Erythroblast (primary cell): ENCODE measurements around the gene PRR5.

Source experiments
- GATA1 ChIP-seq: IDR thresholded peaks from 2 replicates; pipeline ENCODE4 v1.6.1; 2011; ENCODE audit warnings: low read depth, mild to moderate bottlenecking, control low read depth, low read length, moderate library complexity
- POLR2A ChIP-seq: IDR thresholded peaks from 2 replicates; pipeline ENCODE4 v1.6.1; 2011; ENCODE audit warnings: mild to moderate bottlenecking, low read length

GRCh38 chr22:44777364-44777755 is 75.4 kb downstream of the PRR5 start:
- TF ChIP-seq POLR2A (no peak), GATA1 (no peak)
